D341Med (cell line): ENCODE results near the gene SLCO4A1.
"Not testable (repeated sequence)": the region's sequence is repeated elsewhere in the genome, so short reads cannot be mapped to it uniquely, and the experiment has no call there.

Source experiments
- DNase-seq: peaks from one replicate; pipeline ENCODE4 v3.0.0; 2012; ENCODE audit warnings: low spot score

SLCO4A1 gene

GRCh38 chr20:62622877-62623487, 19.3 kb upstream of the SLCO4A1 start:
- DNase-seq = no peak

- peak; percentile 73 for DNase-seq
Measured at GRCh38 chr20:62623488-62624324, 18.6 kb upstream of the SLCO4A1 start.

DNA sequence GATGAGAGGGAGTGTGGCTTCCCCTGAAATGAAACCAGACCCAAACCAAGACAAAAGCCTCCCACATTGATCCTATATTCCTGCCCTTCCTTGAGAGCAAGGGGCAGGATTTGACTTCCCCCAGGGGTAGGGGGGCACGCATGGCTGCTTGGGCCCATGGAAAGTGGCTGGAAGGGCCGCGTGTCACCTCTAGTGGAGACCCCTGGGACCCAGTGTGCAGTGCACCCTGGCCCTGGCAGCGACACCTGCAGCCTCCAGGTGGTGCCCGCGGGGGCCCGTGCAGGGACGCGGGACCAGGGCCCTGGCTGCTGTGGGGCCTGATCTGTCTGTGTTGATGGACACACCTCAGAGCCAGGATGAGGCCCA, 18.0 kb upstream of the SLCO4A1 start:
- DNase-seq = peak; percentile 73

GRCh38 chr20:62624719-62625453, 17.4 kb upstream of the SLCO4A1 start:
- DNase-seq = no peak

DNA sequence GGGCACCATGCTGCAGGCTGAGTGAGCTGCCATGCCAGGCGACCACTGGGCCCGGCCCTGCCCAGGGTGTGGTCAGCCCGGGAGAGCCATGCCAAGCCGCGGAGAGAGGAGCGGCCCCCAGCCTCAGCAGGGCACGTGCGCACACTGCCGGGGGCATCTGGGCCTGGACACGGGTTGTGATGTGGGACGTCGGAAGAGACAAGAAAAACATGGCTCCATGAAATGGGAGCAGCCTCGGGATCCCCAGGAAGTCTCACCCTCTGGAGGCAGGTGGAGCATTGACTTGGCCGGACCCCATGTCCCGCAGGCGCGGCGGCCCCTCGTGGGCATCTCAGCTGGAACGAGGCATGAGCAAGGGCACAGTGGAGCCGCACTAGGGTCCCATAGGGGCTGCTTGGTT, 16.8 kb upstream of the SLCO4A1 start:
- no peak for DNase-seq

- no peak for DNase-seq
Measured at GRCh38 chr20:62625921-62626547, 16.3 kb upstream of the SLCO4A1 start.

- DNase-seq = not testable (repeated sequence)
Measured at GRCh38 chr20:62627425-62627824, 14.9 kb upstream of the SLCO4A1 start.

- no peak for DNase-seq
Measured at GRCh38 chr20:62627901-62628612, 14.2 kb upstream of the SLCO4A1 start.

DNA sequence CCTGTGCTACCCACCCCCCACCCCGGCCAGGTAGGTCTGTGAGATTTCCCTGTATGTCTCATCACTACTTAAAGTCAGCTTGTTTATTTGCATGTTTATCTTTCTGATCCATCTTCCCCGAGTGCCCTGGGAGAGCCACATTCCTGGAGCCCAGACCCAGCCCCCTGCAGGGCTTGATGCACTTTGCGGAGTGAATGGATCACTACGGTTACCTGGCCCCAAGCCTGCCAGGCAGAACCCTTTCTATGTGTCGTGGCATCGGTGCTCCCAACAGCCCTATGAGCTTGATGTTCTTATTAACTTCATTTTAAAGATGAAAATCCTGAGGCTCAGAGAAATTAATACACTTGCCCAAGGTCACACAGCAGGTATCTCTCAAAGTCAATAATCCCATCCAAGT, 13.6 kb upstream of the SLCO4A1 start:
- DNase-seq = no peak

- no peak for DNase-seq
Measured at GRCh38 chr20:62629864-62630470, 12.3 kb upstream of the SLCO4A1 start.

GRCh38 chr20:62631336-62632308, 10.7 kb upstream of the SLCO4A1 start:
- DNase-seq = no peak

- no peak for DNase-seq
Measured at GRCh38 chr20:62632575-62633090, 9.7 kb upstream of the SLCO4A1 start.

DNA sequence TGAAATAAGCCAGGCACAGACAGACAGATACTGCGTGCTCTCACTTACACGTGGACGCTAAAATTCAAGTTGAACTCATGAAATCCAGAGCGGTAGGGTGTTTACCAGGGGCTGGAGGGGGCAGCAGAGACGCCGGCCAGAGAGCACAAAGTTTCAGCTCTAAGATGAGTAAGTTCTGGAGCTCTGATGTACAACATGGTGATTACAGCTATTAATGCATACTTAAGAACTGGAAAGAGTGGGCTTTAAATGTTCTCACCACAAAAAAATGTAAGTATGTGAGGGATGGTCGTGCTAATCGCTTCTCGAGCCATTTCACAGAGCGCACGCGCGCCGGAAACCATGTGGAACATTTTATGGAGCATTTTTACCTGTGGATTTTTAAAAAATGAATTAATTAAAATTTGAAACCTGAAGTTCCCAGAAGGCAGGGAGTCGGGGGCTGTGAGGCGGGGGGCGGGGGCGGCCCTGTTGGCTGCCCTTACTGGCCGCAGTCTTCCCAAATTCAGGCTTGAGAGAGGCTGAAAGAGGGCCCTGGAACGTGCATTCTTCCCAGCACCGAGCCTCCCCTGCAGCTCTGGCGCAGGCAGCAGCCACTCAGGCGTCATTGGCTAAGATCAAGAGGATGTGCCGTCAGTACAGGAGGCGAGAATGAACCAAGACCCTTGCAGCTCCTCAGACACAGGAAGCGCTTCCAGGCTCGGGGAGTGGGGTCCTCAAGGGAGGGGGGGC, 8.5 kb upstream of the SLCO4A1 start:
- DNase-seq = no peak

DNA sequence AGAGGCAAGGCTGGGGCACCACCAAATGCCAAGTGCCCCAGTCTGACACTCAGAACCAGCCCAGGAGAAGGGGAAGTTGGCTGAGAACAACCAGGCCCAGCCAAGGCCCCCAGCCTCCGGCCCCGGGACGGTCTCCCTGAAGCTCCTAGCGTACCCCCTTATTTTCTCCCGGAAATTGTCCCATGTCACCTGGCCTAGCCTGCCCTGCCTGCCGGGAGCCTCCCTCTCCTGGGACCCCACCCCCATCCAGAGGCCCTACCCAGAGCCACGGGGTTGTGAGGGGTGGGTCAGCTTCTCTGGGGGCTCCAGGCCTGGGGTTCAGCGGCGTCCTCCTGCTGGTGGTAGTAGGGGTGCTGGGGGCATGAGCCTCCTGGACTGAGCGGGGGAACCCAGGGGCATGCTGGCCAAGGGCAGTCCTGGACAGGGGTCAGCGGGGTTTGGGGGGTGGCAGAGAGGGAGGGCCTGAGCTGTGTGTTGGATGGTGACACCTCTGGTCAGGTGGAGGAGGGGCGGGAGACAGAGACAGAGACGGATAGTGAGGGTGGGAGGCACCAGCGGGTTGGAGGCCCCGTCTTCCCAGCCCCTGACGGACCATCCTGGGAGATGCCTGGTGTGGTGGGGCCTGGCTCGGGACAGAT, 7.9 kb upstream of the SLCO4A1 start:
- DNase-seq = no peak

GRCh38 chr20:62635232-62635631, 7.1 kb upstream of the SLCO4A1 start:
- DNase-seq = no peak

DNA sequence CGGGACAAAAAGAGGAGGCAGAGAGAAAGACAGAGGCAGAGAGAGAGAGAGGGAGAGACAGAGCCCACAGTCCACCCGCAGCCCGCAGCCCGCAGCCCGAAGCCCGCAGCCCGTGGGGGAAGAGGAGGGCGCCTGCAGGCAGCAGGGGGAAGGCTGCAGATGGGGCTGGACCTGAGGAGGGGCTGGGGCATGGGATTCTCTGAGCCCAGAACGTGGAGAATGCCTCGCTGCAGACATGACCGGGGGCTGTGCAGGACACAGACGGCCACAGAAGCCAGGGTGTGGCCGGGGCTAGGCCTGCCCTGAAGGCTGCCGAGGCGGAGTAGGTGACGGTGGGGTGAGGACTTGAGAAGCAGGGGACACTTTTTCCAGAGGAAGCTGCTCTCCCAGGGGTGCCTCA, 6.5 kb upstream of the SLCO4A1 start:
- no peak for DNase-seq

- no peak for DNase-seq
Measured at GRCh38 chr20:62636446-62636845, 5.9 kb upstream of the SLCO4A1 start.

- DNase-seq = no peak
Measured at GRCh38 chr20:62637110-62637509, 5.2 kb upstream of the SLCO4A1 start.

DNA sequence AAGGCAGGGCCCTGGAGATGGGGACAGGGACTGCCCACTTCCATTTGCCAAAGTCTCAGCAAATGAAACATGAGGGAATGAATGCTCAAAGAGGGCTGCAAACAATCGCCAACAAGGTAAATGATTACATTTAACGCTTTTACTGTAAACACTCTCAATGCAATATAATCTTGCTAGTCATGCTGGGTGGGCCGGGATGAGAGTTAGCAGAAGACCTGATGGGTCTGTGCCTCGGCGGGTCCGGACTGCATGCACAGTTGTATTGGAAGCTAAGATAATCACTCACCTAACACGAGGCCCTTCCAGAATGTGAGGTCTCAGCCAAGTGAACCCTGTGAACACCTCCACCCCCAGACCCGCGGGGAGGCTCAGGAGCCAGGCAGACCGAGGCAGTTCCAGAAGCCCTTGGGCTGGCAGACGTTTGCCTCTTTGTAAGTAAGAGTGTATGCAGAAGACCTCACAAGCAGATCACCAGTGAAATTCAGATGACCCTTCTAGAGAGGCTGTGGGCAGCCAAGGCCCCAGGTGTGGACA, 4.7 kb upstream of the SLCO4A1 start:
- DNase-seq = no peak
